ENCODE data around the gene SMC4.

Gene SMC4

GRCh38 chr3:160409812-160410610, 10.6 kb downstream of the SMC4 start:
- Histone ChIP-seq H3K9me3 (ENCODE audit: control insufficient read depth, low read length) (no peaks in the 10 kb centered on the region), H3K27ac (ENCODE audit: insufficient read depth, low read depth, low read length, poor library complexity, severe bottlenecking) (no peak overlapping the region), H3K36me3 (ENCODE audit: control insufficient read depth, insufficient read depth, low read length) (peaks cover 31% of the 10 kb centered on the region), H3K27me3 (ENCODE audit: control insufficient read depth, insufficient read depth, low read length, poor library complexity, severe bottlenecking) (no peaks in the 10 kb centered on the region), H3K4me3 (ENCODE audit: insufficient read depth, low read depth, low read length) (no peak overlapping the region), H3K4me1 (ENCODE audit: control insufficient read depth, insufficient read depth, low read length) (no peaks in the 10 kb centered on the region)
- 92 to 93% methylated on average over 8 to 9 of the region's 10 CpGs for WGBS, 2 experiments

DNA sequence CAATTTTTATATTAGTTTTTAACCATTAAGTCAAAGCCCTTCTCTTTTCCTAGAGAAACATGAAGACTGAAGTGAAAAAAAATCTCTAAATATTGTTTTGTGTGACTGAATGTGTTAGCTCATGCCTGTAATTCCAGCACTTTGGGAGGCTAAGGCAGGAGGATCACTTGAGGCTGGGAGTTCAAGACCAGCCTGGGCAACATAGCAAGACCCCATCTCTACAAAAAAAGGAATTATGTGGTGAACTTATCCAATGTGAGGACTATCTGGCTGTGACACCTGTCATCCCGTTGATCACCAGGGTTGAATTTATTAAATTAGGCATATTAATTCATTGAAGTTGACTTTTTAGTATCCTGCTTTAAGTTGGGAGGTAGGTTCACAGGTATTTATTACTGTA, 13.0 kb downstream of the SMC4 start:
- H3K4me1 ChIP-seq (ENCODE audit: control insufficient read depth, insufficient read depth, low read length), result no peaks in the 10 kb centered on the region
- no peak overlapping the region for H3K27ac ChIP-seq (ENCODE audit: insufficient read depth, low read depth, low read length, poor library complexity, severe bottlenecking)
- H3K4me3 ChIP-seq (ENCODE audit: insufficient read depth, low read depth, low read length), result no peak overlapping the region
- WGBS, 2 experiments, result 90 to 100% methylated on average over 1 of the region's 1 CpG
- no peaks in the 10 kb centered on the region for H3K27me3 ChIP-seq (ENCODE audit: control insufficient read depth, insufficient read depth, low read length, poor library complexity, severe bottlenecking)
- peaks cover 40% of the 10 kb centered on the region for H3K36me3 ChIP-seq (ENCODE audit: control insufficient read depth, insufficient read depth, low read length)
- H3K9me3 ChIP-seq (ENCODE audit: control insufficient read depth, low read length), result no peaks in the 10 kb centered on the region

- no peaks in the 10 kb centered on the region for H3K27me3 ChIP-seq (ENCODE audit: control insufficient read depth, insufficient read depth, low read length, poor library complexity, severe bottlenecking)
- WGBS, 2 experiments, result 12 to 19% methylated on average over 2 of the region's 3 CpGs
- H3K9me3 ChIP-seq (ENCODE audit: control insufficient read depth, low read length), result no peaks in the 10 kb centered on the region
- peaks cover 50% of the 10 kb centered on the region for H3K36me3 ChIP-seq (ENCODE audit: control insufficient read depth, insufficient read depth, low read length)
- H3K4me1 ChIP-seq (ENCODE audit: control insufficient read depth, insufficient read depth, low read length), result no peaks in the 10 kb centered on the region
- H3K4me3 ChIP-seq (ENCODE audit: insufficient read depth, low read depth, low read length), result no peak overlapping the region
- H3K27ac ChIP-seq (ENCODE audit: insufficient read depth, low read depth, low read length, poor library complexity, severe bottlenecking), result no peak overlapping the region
Observed at GRCh38 chr3:160413613-160414248, 14.3 kb downstream of the SMC4 start.

DNA sequence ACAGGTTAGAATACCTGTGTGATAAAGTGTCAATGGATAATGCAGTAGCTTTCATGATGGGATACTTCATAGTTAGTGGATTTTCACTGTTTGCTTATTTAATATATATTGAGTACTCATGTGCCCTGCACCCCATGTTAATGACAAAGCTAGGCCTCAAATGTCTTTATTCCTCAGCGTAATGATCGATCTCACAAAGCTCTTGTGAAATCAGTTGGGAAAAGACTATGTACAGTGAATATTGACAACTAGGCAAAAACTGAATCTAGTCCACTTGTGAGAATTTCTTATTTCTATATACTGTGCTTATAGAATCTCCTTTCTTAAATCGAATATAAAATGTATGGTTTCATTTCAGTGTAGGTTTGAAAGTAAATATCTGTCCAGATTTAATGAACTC, 17.9 kb downstream of the SMC4 start:
- H3K9me3 ChIP-seq (ENCODE audit: control insufficient read depth, low read length), result no peaks in the 10 kb centered on the region
- peaks cover 72% of the 10 kb centered on the region for H3K36me3 ChIP-seq (ENCODE audit: control insufficient read depth, insufficient read depth, low read length)
- WGBS, 2 experiments, result 68 to 70% methylated on average over 3 of the region's 3 CpGs

GRCh38 chr3:160427832-160428424, 28.5 kb downstream of the SMC4 start:
- Histone ChIP-seq H3K27me3 (ENCODE audit: control insufficient read depth, insufficient read depth, low read length, poor library complexity, severe bottlenecking) (no peaks in the 10 kb centered on the region), H3K4me1 (ENCODE audit: control insufficient read depth, insufficient read depth, low read length) (no peaks in the 10 kb centered on the region), H3K4me3 (ENCODE audit: insufficient read depth, low read depth, low read length) (no peak overlapping the region), H3K36me3 (ENCODE audit: control insufficient read depth, insufficient read depth, low read length) (peaks cover 50% of the 10 kb centered on the region), H3K27ac (ENCODE audit: insufficient read depth, low read depth, low read length, poor library complexity, severe bottlenecking) (no peak overlapping the region), H3K9me3 (ENCODE audit: control insufficient read depth, low read length) (no peaks in the 10 kb centered on the region)
- 94 to 96% methylated on average over 9 to 11 of the region's 11 CpGs for WGBS, 2 experiments

More for the DNA sequence above, 17.9 kb downstream of the SMC4 start:
- Histone ChIP-seq H3K27ac (ENCODE audit: insufficient read depth, low read depth, low read length, poor library complexity, severe bottlenecking) (no peak overlapping the region), H3K4me3 (ENCODE audit: insufficient read depth, low read depth, low read length) (no peak overlapping the region), H3K4me1 (ENCODE audit: control insufficient read depth, insufficient read depth, low read length) (no peaks in the 10 kb centered on the region), H3K27me3 (ENCODE audit: control insufficient read depth, insufficient read depth, low read length, poor library complexity, severe bottlenecking) (no peaks in the 10 kb centered on the region)

DNA sequence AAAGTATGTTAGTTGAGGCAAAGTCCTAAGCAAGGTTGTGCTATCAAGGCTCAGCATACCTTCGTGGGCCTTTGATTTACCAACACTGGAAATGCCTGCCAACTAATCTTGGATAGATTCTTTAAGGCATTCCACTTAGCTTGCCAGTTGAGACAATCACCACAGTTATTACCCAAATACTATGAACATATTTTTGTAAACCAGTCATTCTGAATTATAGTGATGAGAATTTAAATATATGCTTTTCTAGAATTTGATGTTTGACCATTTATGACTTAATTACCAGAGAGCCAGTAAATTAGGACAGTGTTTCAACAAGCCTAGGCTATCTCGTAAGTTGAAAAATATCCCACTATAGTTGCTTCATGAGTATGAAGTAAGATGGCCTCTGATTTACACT, 34.6 kb downstream of the SMC4 start:
- no peaks in the 10 kb centered on the region for H3K4me1 ChIP-seq (ENCODE audit: control insufficient read depth, insufficient read depth, low read length)
- H3K27me3 ChIP-seq (ENCODE audit: control insufficient read depth, insufficient read depth, low read length, poor library complexity, severe bottlenecking), result no peaks in the 10 kb centered on the region
- H3K9me3 ChIP-seq (ENCODE audit: control insufficient read depth, low read length), result no peaks in the 10 kb centered on the region
- H3K4me3 ChIP-seq (ENCODE audit: insufficient read depth, low read depth, low read length), result no peak overlapping the region
- peaks cover 33% of the 10 kb centered on the region for H3K36me3 ChIP-seq (ENCODE audit: control insufficient read depth, insufficient read depth, low read length)
- no peak overlapping the region for H3K27ac ChIP-seq (ENCODE audit: insufficient read depth, low read depth, low read length, poor library complexity, severe bottlenecking)
- WGBS, 2 experiments, result 90 to 100% methylated on average over 2 of the region's 2 CpGs

GRCh38 chr3:160435095-160435494, 35.6 kb downstream of the SMC4 start:
- H3K27me3 ChIP-seq (ENCODE audit: control insufficient read depth, insufficient read depth, low read length, poor library complexity, severe bottlenecking), result no peaks in the 10 kb centered on the region
- peaks cover 30% of the 10 kb centered on the region for H3K36me3 ChIP-seq (ENCODE audit: control insufficient read depth, insufficient read depth, low read length)
- no peaks in the 10 kb centered on the region for H3K9me3 ChIP-seq (ENCODE audit: control insufficient read depth, low read length)
- no peaks in the 10 kb centered on the region for H3K4me1 ChIP-seq (ENCODE audit: control insufficient read depth, insufficient read depth, low read length)
- H3K27ac ChIP-seq (ENCODE audit: insufficient read depth, low read depth, low read length, poor library complexity, severe bottlenecking), result no peak overlapping the region
- WGBS, 2 experiments, result 84 to 93% methylated on average over 2 of the region's 2 CpGs
- no peak overlapping the region for H3K4me3 ChIP-seq (ENCODE audit: insufficient read depth, low read depth, low read length)

DNA sequence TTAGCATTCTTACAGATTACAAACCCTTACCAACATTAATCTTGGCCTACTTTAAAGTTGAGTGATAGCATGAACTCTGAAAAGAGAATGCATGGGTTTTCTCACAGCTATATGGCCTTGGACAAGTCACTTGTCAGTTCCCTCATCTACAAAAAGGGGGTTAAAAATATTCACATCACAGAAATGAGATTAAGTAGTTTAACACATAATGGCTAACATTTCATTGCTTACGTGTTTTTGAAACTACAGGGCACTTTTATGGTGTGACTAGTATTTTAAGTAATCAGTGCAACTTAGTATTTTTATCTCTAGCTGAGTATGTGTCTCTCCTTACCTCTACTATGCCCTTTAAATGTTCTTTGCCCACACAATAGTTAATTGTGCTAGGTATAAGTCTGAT, 36.3 kb downstream of the SMC4 start:
- Histone ChIP-seq H3K27ac (ENCODE audit: insufficient read depth, low read depth, low read length, poor library complexity, severe bottlenecking) (no peak overlapping the region), H3K4me1 (ENCODE audit: control insufficient read depth, insufficient read depth, low read length) (no peaks in the 10 kb centered on the region), H3K36me3 (ENCODE audit: control insufficient read depth, insufficient read depth, low read length) (peaks cover 30% of the 10 kb centered on the region), H3K27me3 (ENCODE audit: control insufficient read depth, insufficient read depth, low read length, poor library complexity, severe bottlenecking) (no peaks in the 10 kb centered on the region), H3K4me3 (ENCODE audit: insufficient read depth, low read depth, low read length) (no peak overlapping the region), H3K9me3 (ENCODE audit: control insufficient read depth, low read length) (no peaks in the 10 kb centered on the region)
- WGBS, 2 experiments, result 100% methylated on average over 1 of the region's 1 CpG; no CpG with 5 or more reads in 1 of the 2 experiments

GRCh38 chr3:160437083-160437455, 37.6 kb downstream of the SMC4 start:
- Histone ChIP-seq H3K27me3 (ENCODE audit: control insufficient read depth, insufficient read depth, low read length, poor library complexity, severe bottlenecking) (no peaks in the 10 kb centered on the region), H3K27ac (ENCODE audit: insufficient read depth, low read depth, low read length, poor library complexity, severe bottlenecking) (no peak overlapping the region), H3K4me1 (ENCODE audit: control insufficient read depth, insufficient read depth, low read length) (no peaks in the 10 kb centered on the region), H3K9me3 (ENCODE audit: control insufficient read depth, low read length) (no peaks in the 10 kb centered on the region), H3K4me3 (ENCODE audit: insufficient read depth, low read depth, low read length) (no peak overlapping the region), H3K36me3 (ENCODE audit: control insufficient read depth, insufficient read depth, low read length) (peaks cover 19% of the 10 kb centered on the region)
- 90 to 95% methylated on average over 5 of the region's 5 CpGs for WGBS, 2 experiments

- Histone ChIP-seq H3K4me3 (ENCODE audit: insufficient read depth, low read depth, low read length) (no peak overlapping the region), H3K27me3 (ENCODE audit: control insufficient read depth, insufficient read depth, low read length, poor library complexity, severe bottlenecking) (no peaks in the 10 kb centered on the region), H3K4me1 (ENCODE audit: control insufficient read depth, insufficient read depth, low read length) (no peaks in the 10 kb centered on the region), H3K36me3 (ENCODE audit: control insufficient read depth, insufficient read depth, low read length) (peaks cover 19% of the 10 kb centered on the region), H3K9me3 (ENCODE audit: control insufficient read depth, low read length) (no peaks in the 10 kb centered on the region), H3K27ac (ENCODE audit: insufficient read depth, low read depth, low read length, poor library complexity, severe bottlenecking) (no peak overlapping the region)
- WGBS, 2 experiments, result 91% methylated on average over 7 of the region's 7 CpGs
Observed at GRCh38 chr3:160440687-160441086, 41.2 kb downstream of the SMC4 start.

Measured in ectodermal cell (in vitro differentiated cells).